ENCODE data around the gene GIT2. TPM values are rescaled to one million over a fixed set of nuclear protein-coding genes. Genes with fewer than 3 reads are reported as not detected.

Gene GIT2
- total and polyA plus RNA-seq, 2 of the 13 experiments (the other 11 are each of a cell fraction or from before 2014, with no cell fraction given) = 18.4 to 19.8 TPM

DNA sequence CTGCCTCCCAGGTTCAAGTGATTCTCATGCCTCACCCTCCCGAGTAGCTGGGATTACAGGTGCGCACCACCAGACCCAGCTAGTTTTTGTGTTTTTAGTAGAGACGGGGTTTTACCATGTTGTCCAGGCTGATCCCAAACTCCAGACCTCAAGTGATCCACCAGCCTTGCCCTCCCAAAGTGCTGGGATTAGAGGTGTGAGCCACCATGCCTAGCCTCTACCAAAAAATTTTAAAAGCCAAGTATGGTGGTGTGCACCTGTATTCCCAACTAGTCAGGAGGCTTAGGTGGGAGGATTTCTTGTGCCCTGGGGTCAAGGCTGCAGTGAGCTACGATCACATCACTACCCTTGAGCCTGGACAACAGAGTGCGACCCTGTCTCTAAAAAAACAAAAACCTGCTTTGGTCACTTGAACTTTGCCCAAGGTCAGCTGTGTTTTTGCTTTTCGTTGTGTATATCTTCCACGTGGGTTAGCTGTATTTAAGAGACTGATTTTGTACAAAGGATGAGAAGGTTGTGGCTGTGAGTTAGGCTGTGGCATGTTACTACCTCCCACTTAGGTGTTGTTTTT lies 39.5 kb upstream of the GIT2 start (continued):
- TF ChIP-seq ZNF788 (CRISPR knock-in tag; IDR thresholded peaks at IDR 0.05; ENCODE audit: borderline replicate concordance) (no peak), BRD4 (CRISPR knock-in tag; IDR thresholded peaks at IDR 0.05) (no peak), ZNF782 (CRISPR knock-in tag; IDR thresholded peaks at IDR 0.05; ENCODE audit: borderline replicate concordance) (no peak), PBX2 (CRISPR knock-in tag; IDR thresholded peaks at IDR 0.05) (no peak), GABPA (IDR thresholded peaks at IDR 0.05; ENCODE audit: low read depth, low read length) (no peak), GABPA (CRISPR knock-in tag; IDR thresholded peaks at IDR 0.05; ENCODE audit: low read depth) (peak; percentile 48; the same call in 1 of the 2 replicates), TOPORS (CRISPR knock-in tag; IDR thresholded peaks at IDR 0.05) (no peak), DMTF1 (CRISPR knock-in tag; IDR thresholded peaks at IDR 0.05) (no peak), ZNF770 (CRISPR knock-in tag; IDR thresholded peaks at IDR 0.05) (peak; percentile 83), ZBTB8A (CRISPR knock-in tag; IDR thresholded peaks at IDR 0.05; ENCODE audit: borderline replicate concordance, low read depth) (no peak), TRIM22 (IDR thresholded peaks at IDR 0.05) (no peak), SP140L (CRISPR knock-in tag; IDR thresholded peaks at IDR 0.05; ENCODE audit: borderline replicate concordance) (no peak), ZFP1 (CRISPR knock-in tag; IDR thresholded peaks at IDR 0.05) (no peak), ZNF383 (CRISPR knock-in tag; IDR thresholded peaks at IDR 0.05; ENCODE audit: borderline replicate concordance) (no peak), ATF3 (CRISPR knock-in tag; IDR thresholded peaks at IDR 0.05) (no peak), ZNF282 (IDR thresholded peaks at IDR 0.05; ENCODE audit: partially characterized antibody) (no peak), EED (CRISPR knock-in tag; IDR thresholded peaks at IDR 0.05) (no peak), MXD1 (CRISPR knock-in tag; IDR thresholded peaks at IDR 0.05) (no peak), ZNF597 (CRISPR knock-in tag; IDR thresholded peaks at IDR 0.05) (no peak), ZNF891 (CRISPR knock-in tag; IDR thresholded peaks at IDR 0.05) (no peak), ZNF781 (CRISPR knock-in tag; IDR thresholded peaks at IDR 0.05; ENCODE audit: borderline replicate concordance, not compliant biosample characterization) (no peak), ZNF775 (CRISPR knock-in tag; IDR thresholded peaks at IDR 0.05; ENCODE audit: borderline replicate concordance) (no peak)

Data from HepG2 (cell line).